Neural cell (in vitro differentiated cells): ENCODE measurements around the gene RPS5. TPM values are rescaled to one million over a fixed set of nuclear protein-coding genes. Genes with fewer than 3 reads are reported as not detected.

ENCODE experiments used
- H2AFZ ChIP-seq: fragments of 200-600, 300-800 bp; sonication (generic), shearing (Covaris generic); 2 replicates; pipeline ENCODE4 v1.6.0; 2014; ENCODE audit warnings: low read depth, mild to moderate bottlenecking, antibody characterized with exemption, low read length, moderate library complexity
- H3F3A ChIP-seq: fragments of 200-600 bp; shearing (Covaris generic); 2 replicates; pipeline ENCODE4 v1.6.1; 2016; ENCODE audit warnings: mild to moderate bottlenecking, moderate library complexity, mixed read lengths, antibody characterized with exemption, low read length; ENCODE audit not compliant: insufficient read depth, poor library complexity, severe bottlenecking
- H3K27ac ChIP-seq: fragments of 200-600, 300-800 bp; sonication (generic), shearing (Covaris generic); 2 replicates; pipeline ENCODE4 v1.5.1; 2014; ENCODE audit warnings: mild to moderate bottlenecking, low read length, moderate library complexity
- H3K27me3 ChIP-seq: fragments of 300-800, 200-600 bp; sonication (generic), shearing (Covaris generic); 2 replicates; pipeline ENCODE4 v1.6.0; 2014; ENCODE audit warnings: mild to moderate bottlenecking, low read depth, low read length, moderate library complexity; ENCODE audit not compliant: insufficient read depth
- H3K36me3 ChIP-seq: fragments of 300-800, 200-600 bp; sonication (generic), shearing (Covaris generic); 2 replicates; pipeline ENCODE4 v1.5.1; 2014; ENCODE audit warnings: mild to moderate bottlenecking, antibody characterized with exemption, low read length, moderate library complexity; ENCODE audit not compliant: insufficient read depth
- H3K4me2 ChIP-seq: fragments of 300-800, 200-600 bp; sonication (generic), shearing (Covaris generic); 2 replicates; pipeline ENCODE4 v1.6.0; 2014; ENCODE audit warnings: mild to moderate bottlenecking, low read length
- H3K4me3 ChIP-seq: fragments of 300-800, 200-600 bp; sonication (generic), shearing (Covaris generic); 2 replicates; pipeline ENCODE4 v1.5.1; 2014; ENCODE audit warnings: mild to moderate bottlenecking, low read length, moderate library complexity
- H3K79me2 ChIP-seq: fragments of 200-600 bp; shearing (Covaris generic); replicated peaks from 2 replicates; pipeline ENCODE4 v1.6.0; 2014; ENCODE audit warnings: mild to moderate bottlenecking, low read length, moderate library complexity; ENCODE audit not compliant: insufficient read depth
- H3K9ac ChIP-seq: fragments of 300-800, 200-600 bp; sonication (generic), shearing (Covaris generic); 2 replicates; pipeline ENCODE4 v1.6.1; 2016; ENCODE audit warnings: mild to moderate bottlenecking, low read length, mixed read lengths
- H3K9me2 ChIP-seq: fragments of 200-600 bp; shearing (Covaris generic); 2 replicates; pipeline ENCODE4 v1.6.1; 2016; ENCODE audit warnings: mild to moderate bottlenecking, low read length, mixed read lengths; ENCODE audit not compliant: insufficient read depth
- H3K9me3 ChIP-seq: fragments of 200-600, 300-800 bp; sonication (generic), shearing (Covaris generic); 2 replicates; pipeline ENCODE4 v1.6.1; 2016; ENCODE audit warnings: mild to moderate bottlenecking, mixed run types, low read length, moderate library complexity, mixed read lengths
- H4K20me1 ChIP-seq: fragments of 200-600 bp; shearing (Covaris generic); 2 replicates; pipeline ENCODE4 v1.6.1; 2016; ENCODE audit warnings: mild to moderate bottlenecking, mixed run types; ENCODE audit not compliant: insufficient read depth
- EP300 ChIP-seq: fragments of 450-650 bp; conservative IDR thresholded peaks from 2 replicates; pipeline ENCODE4 v1.6.1; 2014; ENCODE audit warnings: antibody characterized with exemption, mild to moderate bottlenecking, moderate library complexity; ENCODE audit not compliant: poor library complexity, severe bottlenecking
- EZH2 ChIP-seq: fragments of 200-600, 300-800 bp; shearing (Covaris generic), sonication (generic); IDR thresholded peaks from 2 replicates; pipeline ENCODE4 v1.6.1; 2014; ENCODE audit warnings: antibody characterized with exemption, low read length, borderline replicate concordance, mild to moderate bottlenecking; ENCODE audit not compliant: insufficient read depth, poor library complexity, severe bottlenecking
- MXI1 ChIP-seq: fragments of 450-650 bp; conservative IDR thresholded peaks from 2 replicates; pipeline ENCODE4 v1.6.1; 2014; ENCODE audit warnings: antibody characterized with exemption, mild to moderate bottlenecking; ENCODE audit not compliant: poor library complexity, severe bottlenecking
- POLR2AphosphoS5 ChIP-seq: IDR thresholded peaks from 2 replicates; pipeline ENCODE4 v1.6.1; 2012
- RAD21 ChIP-seq: fragments of 450-650 bp; conservative IDR thresholded peaks from 2 replicates; pipeline ENCODE4 v1.6.1; 2014; ENCODE audit warnings: antibody characterized with exemption, mild to moderate bottlenecking, moderate library complexity
- SMC3 ChIP-seq: fragments of 450-650 bp; conservative IDR thresholded peaks from 2 replicates; pipeline ENCODE4 v1.6.1; 2014; ENCODE audit warnings: antibody characterized with exemption, mild to moderate bottlenecking, moderate library complexity; ENCODE audit not compliant: poor library complexity
- TAF1 ChIP-seq: IDR thresholded peaks from 2 replicates; pipeline ENCODE4 v1.6.1; 2012; ENCODE audit warnings: low read depth
- polyA plus RNA-seq: library from polyadenylated mRNA; depleted of rRNA; stranded (reverse); fragments of >200 nt; gene quantifications from 2 replicates; pipeline ENCODE4 v1.2.3, GENCODE V29; 2014
- TF ChIP-seq, protein P1 (sequence below): fragments of 450-650 bp; IDR thresholded peaks from 2 replicates; pipeline ENCODE4 v1.5.1; 2014; ENCODE audit warnings: antibody characterized with exemption, mild to moderate bottlenecking, moderate library complexity; ENCODE audit not compliant: poor library complexity, severe bottlenecking
- TF ChIP-seq, protein P2 (sequence below): IDR thresholded peaks from 2 replicates; pipeline ENCODE4 v1.6.1; 2012; ENCODE audit warnings: borderline replicate concordance

Gene RPS5
- polyA plus RNA-seq, 1 donor from 2014 or later = 1,514 TPM

DNA sequence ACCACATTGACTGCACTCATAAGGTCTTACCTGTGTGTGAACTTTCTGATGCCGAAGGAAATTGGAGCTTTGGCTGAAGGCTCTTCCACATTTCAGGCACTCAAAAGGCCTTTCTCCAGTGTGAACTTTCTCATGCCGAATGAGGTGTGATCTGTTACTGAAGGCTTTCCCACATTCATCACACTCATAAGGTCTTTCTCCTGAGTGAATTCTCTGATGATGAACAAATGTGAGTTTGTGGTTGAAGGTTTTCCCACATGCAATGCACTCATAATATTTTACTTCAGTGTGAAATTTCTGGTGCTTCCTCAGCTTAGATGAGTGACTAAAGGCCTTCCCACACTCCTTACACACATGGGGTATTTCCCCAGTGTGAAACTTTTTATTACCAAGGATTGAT is 47.1 kb downstream of the RPS5 start:
- H3F3A ChIP-seq = no peaks in the 10 kb centered on the region
- no peak overlapping the region for H2AFZ ChIP-seq
- H3K79me2 ChIP-seq = peaks cover 4% of the 10 kb centered on the region
- no peak for TF ChIP-seq RAD21
- no peak for TF ChIP-seq MXI1
- TF ChIP-seq SMC3 = no peak
- TF ChIP-seq, protein P1, sequence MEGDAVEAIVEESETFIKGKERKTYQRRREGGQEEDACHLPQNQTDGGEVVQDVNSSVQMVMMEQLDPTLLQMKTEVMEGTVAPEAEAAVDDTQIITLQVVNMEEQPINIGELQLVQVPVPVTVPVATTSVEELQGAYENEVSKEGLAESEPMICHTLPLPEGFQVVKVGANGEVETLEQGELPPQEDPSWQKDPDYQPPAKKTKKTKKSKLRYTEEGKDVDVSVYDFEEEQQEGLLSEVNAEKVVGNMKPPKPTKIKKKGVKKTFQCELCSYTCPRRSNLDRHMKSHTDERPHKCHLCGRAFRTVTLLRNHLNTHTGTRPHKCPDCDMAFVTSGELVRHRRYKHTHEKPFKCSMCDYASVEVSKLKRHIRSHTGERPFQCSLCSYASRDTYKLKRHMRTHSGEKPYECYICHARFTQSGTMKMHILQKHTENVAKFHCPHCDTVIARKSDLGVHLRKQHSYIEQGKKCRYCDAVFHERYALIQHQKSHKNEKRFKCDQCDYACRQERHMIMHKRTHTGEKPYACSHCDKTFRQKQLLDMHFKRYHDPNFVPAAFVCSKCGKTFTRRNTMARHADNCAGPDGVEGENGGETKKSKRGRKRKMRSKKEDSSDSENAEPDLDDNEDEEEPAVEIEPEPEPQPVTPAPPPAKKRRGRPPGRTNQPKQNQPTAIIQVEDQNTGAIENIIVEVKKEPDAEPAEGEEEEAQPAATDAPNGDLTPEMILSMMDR = no peak
- no peak for TF ChIP-seq TAF1
- no peak for TF ChIP-seq EP300
- TF ChIP-seq POLR2AphosphoS5 = no peak
- TF ChIP-seq, protein P2, sequence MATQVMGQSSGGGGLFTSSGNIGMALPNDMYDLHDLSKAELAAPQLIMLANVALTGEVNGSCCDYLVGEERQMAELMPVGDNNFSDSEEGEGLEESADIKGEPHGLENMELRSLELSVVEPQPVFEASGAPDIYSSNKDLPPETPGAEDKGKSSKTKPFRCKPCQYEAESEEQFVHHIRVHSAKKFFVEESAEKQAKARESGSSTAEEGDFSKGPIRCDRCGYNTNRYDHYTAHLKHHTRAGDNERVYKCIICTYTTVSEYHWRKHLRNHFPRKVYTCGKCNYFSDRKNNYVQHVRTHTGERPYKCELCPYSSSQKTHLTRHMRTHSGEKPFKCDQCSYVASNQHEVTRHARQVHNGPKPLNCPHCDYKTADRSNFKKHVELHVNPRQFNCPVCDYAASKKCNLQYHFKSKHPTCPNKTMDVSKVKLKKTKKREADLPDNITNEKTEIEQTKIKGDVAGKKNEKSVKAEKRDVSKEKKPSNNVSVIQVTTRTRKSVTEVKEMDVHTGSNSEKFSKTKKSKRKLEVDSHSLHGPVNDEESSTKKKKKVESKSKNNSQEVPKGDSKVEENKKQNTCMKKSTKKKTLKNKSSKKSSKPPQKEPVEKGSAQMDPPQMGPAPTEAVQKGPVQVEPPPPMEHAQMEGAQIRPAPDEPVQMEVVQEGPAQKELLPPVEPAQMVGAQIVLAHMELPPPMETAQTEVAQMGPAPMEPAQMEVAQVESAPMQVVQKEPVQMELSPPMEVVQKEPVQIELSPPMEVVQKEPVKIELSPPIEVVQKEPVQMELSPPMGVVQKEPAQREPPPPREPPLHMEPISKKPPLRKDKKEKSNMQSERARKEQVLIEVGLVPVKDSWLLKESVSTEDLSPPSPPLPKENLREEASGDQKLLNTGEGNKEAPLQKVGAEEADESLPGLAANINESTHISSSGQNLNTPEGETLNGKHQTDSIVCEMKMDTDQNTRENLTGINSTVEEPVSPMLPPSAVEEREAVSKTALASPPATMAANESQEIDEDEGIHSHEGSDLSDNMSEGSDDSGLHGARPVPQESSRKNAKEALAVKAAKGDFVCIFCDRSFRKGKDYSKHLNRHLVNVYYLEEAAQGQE = no peak
- H3K27me3 ChIP-seq = no peaks in the 10 kb centered on the region
- H3K27ac ChIP-seq = no peak overlapping the region
- no peaks in the 10 kb centered on the region for H3K9me2 ChIP-seq
- no peaks in the 10 kb centered on the region for H4K20me1 ChIP-seq
- no peak overlapping the region for H3K9ac ChIP-seq
- H3K9me3 ChIP-seq = peaks cover 33% of the 10 kb centered on the region
- no peak overlapping the region for H3K4me3 ChIP-seq
- peaks cover 30% of the 10 kb centered on the region for H3K36me3 ChIP-seq
- H3K4me2 ChIP-seq = no peak overlapping the region

DNA sequence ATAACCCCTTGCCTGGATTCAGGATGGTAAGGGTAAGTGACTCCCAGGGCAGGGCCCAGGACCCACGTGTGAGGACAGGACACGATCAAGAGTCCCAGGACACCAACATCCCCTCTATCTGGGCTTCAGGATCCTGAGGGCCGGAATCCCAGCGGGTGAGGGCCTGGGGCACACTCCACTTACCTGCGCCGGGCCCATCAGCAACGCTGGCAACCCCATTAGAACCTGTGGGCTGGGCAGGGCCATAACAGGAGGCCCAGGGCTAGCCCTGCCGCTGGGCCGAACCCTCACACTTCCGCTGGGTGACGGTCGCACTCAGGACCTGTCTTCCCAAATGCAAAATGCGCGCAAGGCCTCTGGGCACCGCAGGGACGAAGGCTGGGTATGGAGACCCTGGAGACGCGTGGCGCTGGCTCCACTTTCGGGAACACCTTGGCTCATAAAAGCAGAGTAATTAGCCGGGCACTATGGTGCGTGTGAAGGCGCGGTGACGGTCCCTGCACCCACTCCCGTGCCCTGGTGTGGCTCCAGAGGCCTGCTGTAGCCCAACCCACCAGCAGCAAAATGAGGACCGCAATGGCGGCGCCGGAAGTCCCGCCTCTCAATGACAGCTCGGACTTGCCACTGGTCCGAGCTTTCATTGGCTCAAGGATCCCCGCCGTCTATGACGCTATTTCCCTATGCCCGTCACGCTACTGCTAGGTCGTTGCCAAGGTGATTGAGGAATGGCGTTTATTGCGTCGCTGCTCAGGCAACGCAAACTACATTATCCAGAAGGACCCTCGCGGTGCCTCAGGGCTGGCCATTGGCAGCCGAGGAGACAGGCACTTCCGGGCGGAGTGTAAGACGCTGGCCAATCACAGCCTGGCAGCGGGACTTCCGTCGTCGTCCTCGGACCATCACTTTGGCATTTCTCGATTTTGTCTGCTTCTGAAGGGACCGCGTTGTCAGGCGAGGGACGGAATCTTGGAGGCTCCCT is 52.8 kb downstream of the RPS5 start, which contains the start of gene ZNF132:
ZNF132 (minus strand) TSS at position 578 of the 979 bp plus-strand sequence; CDS start at position 246, 332 bp downstream.
- TF ChIP-seq MXI1 (peak; percentile 70), TAF1 (peak; percentile 59), EZH2 (no peak), RAD21 (no peak), SMC3 (no peak), POLR2AphosphoS5 (peak; percentile 75), EP300 (peak; percentile 75)
- TF ChIP-seq, protein P2 = peak; percentile 43
- TF ChIP-seq, protein P1 = no peak
- Histone ChIP-seq H3K4me3 (peak within 1 kb of the TSS; percentile 76), H3K9me3 (peaks cover 2% of the 10 kb centered on the region), H3K27me3 (no peaks in the 10 kb centered on the region), H3K27ac (peak within 1 kb of the TSS; percentile 79), H3K4me2 (peak within 1 kb of the TSS; percentile 68), H3F3A (no peaks in the 10 kb centered on the region), H4K20me1 (no peaks in the 10 kb centered on the region), H3K79me2 (peaks cover 10% of the 10 kb centered on the region), H3K9ac (peak within 1 kb of the TSS; percentile 81), H3K9me2 (no peaks in the 10 kb centered on the region), H3K36me3 (peaks cover 4% of the 10 kb centered on the region), H2AFZ (peak within 1 kb of the TSS; percentile 67)
